Measurements from ENCODE around the gene PDE11A. TPM values are rescaled to one million over a fixed set of nuclear protein-coding genes. Genes with fewer than 3 reads are reported as not detected.
"Not testable (repeated sequence)": the region's sequence is repeated elsewhere in the genome, so short reads cannot be mapped to it uniquely, and the experiment has no call there.

The PDE11A gene
- total and polyA plus RNA-seq, 2 experiments from 2014 or later: 0.08 to 0.73 TPM

DNA sequence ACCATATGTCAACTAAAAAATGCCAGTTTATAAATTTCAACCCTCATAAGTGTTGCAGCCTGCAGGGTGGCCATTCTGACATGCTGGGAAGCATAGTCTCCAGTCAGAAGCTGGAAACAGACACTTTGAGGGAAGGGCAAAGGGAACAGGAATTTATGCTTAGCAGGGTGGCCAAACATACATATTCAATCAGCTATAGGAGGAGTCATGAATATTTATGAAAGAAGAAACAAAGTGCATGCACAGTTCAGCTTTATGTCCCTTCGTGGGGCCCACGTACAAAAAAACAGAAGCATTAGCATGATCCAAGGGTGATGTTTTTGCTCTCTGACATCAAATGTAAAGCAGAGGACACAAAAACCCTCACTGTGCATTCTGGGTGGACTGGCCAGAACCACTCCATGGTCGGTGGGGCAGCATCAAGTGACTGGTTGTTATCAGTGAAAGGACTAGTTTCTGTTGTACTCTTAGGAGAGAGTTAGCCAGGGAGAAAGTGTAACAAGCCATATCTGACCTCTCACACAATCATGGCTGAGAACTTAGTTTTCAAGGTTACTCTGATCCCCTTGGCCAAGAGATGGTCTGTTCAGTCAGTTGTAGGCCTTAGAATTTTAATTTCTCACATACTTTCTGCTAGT lies 9.9 kb upstream of the PDE11A start:
- Mint-ChIP-seq H3K9me3 (no peaks in the 10 kb centered on the region; the same call in 2 of the 3 replicates), H3K4me3 (no peak overlapping the region), H3K27me3 (ENCODE audit: insufficient read depth, low read depth, poor library complexity) (peaks cover 1% of the 10 kb centered on the region), H3K4me1 (peaks cover 6% of the 10 kb centered on the region), H3K27ac (no peak overlapping the region), H3K36me3 (ENCODE audit: low read depth) (no peaks in the 10 kb centered on the region)
- no peaks in the 10 kb centered on the region for H3K79me2 ChIP-seq (replicated peaks; ENCODE audit: insufficient read depth)
- H3K36me3 ChIP-seq (ENCODE audit: insufficient read depth): no peaks in the 10 kb centered on the region
- ATAC-seq (no peak), DNase-seq (ENCODE audit: low spot score) (no peak)
- TF ChIP-seq EZH2phosphoT487 (IDR thresholded peaks at IDR 0.05; ENCODE audit: unreplicated experiment) (no peak), NANOG (IDR thresholded peaks at IDR 0.05; ENCODE audit: borderline replicate concordance) (no peak), ZNF331 (CRISPR knock-in tag; IDR thresholded peaks at IDR 0.05; ENCODE audit: low read depth) (no peak)
- TF ChIP-seq, protein P1, sequence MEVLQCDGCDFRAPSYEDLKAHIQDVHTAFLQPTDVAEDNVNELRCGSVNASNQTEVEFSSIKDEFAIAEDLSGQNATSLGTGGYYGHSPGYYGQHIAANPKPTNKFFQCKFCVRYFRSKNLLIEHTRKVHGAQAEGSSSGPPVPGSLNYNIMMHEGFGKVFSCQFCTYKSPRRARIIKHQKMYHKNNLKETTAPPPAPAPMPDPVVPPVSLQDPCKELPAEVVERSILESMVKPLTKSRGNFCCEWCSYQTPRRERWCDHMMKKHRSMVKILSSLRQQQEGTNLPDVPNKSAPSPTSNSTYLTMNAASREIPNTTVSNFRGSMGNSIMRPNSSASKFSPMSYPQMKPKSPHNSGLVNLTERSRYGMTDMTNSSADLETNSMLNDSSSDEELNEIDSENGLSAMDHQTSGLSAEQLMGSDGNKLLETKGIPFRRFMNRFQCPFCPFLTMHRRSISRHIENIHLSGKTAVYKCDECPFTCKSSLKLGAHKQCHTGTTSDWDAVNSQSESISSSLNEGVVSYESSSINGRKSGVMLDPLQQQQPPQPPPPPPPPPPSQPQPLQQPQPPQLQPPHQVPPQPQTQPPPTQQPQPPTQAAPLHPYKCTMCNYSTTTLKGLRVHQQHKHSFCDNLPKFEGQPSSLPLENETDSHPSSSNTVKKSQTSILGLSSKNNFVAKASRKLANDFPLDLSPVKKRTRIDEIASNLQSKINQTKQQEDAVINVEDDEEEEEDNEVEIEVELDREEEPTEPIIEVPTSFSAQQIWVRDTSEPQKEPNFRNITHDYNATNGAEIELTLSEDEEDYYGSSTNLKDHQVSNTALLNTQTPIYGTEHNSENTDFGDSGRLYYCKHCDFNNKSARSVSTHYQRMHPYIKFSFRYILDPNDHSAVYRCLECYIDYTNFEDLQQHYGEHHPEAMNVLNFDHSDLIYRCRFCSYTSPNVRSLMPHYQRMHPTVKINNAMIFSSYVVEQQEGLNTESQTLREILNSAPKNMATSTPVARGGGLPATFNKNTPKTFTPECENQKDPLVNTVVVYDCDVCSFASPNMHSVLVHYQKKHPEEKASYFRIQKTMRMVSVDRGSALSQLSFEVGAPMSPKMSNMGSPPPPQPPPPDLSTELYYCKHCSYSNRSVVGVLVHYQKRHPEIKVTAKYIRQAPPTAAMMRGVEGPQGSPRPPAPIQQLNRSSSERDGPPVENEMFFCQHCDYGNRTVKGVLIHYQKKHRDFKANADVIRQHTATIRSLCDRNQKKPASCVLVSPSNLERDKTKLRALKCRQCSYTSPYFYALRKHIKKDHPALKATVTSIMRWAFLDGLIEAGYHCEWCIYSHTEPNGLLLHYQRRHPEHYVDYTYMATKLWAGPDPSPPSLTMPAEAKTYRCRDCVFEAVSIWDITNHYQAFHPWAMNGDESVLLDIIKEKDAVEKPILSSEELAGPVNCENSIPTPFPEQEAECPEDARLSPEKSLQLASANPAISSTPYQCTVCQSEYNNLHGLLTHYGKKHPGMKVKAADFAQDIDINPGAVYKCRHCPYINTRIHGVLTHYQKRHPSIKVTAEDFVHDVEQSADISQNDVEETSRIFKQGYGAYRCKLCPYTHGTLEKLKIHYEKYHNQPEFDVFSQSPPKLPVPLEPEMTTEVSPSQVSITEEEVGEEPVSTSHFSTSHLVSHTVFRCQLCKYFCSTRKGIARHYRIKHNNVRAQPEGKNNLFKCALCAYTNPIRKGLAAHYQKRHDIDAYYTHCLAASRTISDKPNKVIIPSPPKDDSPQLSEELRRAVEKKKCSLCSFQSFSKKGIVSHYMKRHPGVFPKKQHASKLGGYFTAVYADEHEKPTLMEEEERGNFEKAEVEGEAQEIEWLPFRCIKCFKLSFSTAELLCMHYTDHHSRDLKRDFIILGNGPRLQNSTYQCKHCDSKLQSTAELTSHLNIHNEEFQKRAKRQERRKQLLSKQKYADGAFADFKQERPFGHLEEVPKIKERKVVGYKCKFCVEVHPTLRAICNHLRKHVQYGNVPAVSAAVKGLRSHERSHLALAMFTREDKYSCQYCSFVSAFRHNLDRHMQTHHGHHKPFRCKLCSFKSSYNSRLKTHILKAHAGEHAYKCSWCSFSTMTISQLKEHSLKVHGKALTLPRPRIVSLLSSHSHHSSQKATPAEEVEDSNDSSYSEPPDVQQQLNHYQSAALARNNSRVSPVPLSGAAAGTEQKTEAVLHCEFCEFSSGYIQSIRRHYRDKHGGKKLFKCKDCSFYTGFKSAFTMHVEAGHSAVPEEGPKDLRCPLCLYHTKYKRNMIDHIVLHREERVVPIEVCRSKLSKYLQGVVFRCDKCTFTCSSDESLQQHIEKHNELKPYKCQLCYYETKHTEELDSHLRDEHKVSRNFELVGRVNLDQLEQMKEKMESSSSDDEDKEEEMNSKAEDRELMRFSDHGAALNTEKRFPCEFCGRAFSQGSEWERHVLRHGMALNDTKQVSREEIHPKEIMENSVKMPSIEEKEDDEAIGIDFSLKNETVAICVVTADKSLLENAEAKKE (CRISPR knock-in tag; IDR thresholded peaks at IDR 0.05): no peak
- TF ChIP-seq, protein P2, sequence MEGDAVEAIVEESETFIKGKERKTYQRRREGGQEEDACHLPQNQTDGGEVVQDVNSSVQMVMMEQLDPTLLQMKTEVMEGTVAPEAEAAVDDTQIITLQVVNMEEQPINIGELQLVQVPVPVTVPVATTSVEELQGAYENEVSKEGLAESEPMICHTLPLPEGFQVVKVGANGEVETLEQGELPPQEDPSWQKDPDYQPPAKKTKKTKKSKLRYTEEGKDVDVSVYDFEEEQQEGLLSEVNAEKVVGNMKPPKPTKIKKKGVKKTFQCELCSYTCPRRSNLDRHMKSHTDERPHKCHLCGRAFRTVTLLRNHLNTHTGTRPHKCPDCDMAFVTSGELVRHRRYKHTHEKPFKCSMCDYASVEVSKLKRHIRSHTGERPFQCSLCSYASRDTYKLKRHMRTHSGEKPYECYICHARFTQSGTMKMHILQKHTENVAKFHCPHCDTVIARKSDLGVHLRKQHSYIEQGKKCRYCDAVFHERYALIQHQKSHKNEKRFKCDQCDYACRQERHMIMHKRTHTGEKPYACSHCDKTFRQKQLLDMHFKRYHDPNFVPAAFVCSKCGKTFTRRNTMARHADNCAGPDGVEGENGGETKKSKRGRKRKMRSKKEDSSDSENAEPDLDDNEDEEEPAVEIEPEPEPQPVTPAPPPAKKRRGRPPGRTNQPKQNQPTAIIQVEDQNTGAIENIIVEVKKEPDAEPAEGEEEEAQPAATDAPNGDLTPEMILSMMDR (conservative IDR thresholded peaks at IDR 0.05; ENCODE audit: low read depth in 2 of 2): no peak
- no peaks in the 10 kb centered on the region for H4K20me1 ChIP-seq (replicated peaks; ENCODE audit: insufficient read depth)
- H3K27ac ChIP-seq (ENCODE audit: low read depth): no peak overlapping the region
- H3K4me3 ChIP-seq: no peak overlapping the region
- H3F3A ChIP-seq (replicated peaks; ENCODE audit: low read depth): no peaks in the 10 kb centered on the region
- no peaks in the 10 kb centered on the region for H3K27me3 ChIP-seq (ENCODE audit: insufficient read depth)
- peaks cover 12% of the 10 kb centered on the region for H3K4me1 ChIP-seq (ENCODE audit: insufficient read depth)
- H3K4me2 ChIP-seq: no peak overlapping the region
- no peak overlapping the region; the same call in 1 of the 2 replicates for H2AFZ ChIP-seq
- peaks cover 3% of the 10 kb centered on the region; the same call in 1 of the 2 replicates for H3K9me2 ChIP-seq (ENCODE audit: insufficient read depth)

DNA sequence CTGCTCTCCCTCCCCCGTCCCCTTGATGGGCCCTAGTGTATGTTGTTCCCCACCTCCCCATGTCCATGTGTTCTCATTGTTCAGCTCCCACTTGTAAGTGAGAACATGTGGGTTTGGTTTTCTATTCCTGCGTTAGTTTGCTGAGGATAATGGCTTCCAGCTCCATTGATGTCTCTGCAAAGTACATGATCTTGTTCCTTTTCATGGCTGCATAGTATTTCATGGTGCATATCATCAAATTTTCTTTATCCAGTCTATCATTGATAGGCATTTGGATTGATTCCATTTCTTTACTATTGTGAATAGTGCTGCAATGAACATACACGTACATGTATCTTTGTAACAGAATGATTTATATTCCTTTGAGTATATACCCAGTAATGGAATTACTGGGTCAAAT lies 6.7 kb upstream of the PDE11A start:
- H3K36me3 Mint-ChIP-seq (ENCODE audit: low read depth); H3K27ac Mint-ChIP-seq; H3K4me3 ChIP-seq; H3K9me3 Mint-ChIP-seq; H3K27ac ChIP-seq (ENCODE audit: low read depth); ATAC-seq; H4K20me1 ChIP-seq (replicated peaks; ENCODE audit: insufficient read depth); H3K4me2 ChIP-seq; DNase-seq (ENCODE audit: low spot score); H3F3A ChIP-seq (replicated peaks; ENCODE audit: low read depth); H3K79me2 ChIP-seq (replicated peaks; ENCODE audit: insufficient read depth); H3K27me3 ChIP-seq (ENCODE audit: insufficient read depth); H3K9me2 ChIP-seq (ENCODE audit: insufficient read depth); H3K36me3 ChIP-seq (ENCODE audit: insufficient read depth); H2AFZ ChIP-seq; H3K4me3 Mint-ChIP-seq; H3K27me3 Mint-ChIP-seq (ENCODE audit: insufficient read depth, low read depth, poor library complexity); H3K4me1 Mint-ChIP-seq: not testable (repeated sequence)
- peaks cover 12% of the 10 kb centered on the region for H3K4me1 ChIP-seq (ENCODE audit: insufficient read depth)
